Measurements from ENCODE around the gene VWA8. TPM values are rescaled to one million over a fixed set of nuclear protein-coding genes. Genes with fewer than 3 reads are reported as not detected.

VWA8 gene
- total and polyA plus RNA-seq, 2 of the 8 experiments (the other 6 are each of a cell fraction or from before 2014, with no cell fraction given) = 5.9 to 19.6 TPM

- WGBS, 2 experiments (ENCODE audit: extremely low coverage in 1 of 2, insufficient coverage in 1 of 2, insufficient read length in 1 of 2, insufficient replicate concordance in 2 of 2, low coverage in 1 of 2, low lambda C conversion rate in 2 of 2, missing lambda C conversion rate in 1 of 2) = 85% methylated on average over 4 of the region's 4 CpGs; no CpG with 5 or more reads in 1 of the 2 experiments
- H3K18ac ChIP-seq (ENCODE audit: extremely low read depth, low read length) = no peak overlapping the region
- TF ChIP-seq ATF2 (IDR thresholded peaks at IDR 0.05; ENCODE audit: low read length) (no peak), JUN (IDR thresholded peaks at IDR 0.05; ENCODE audit: low read depth, low read length) (no peak), TAF7 (optimal IDR thresholded peaks at IDR 0.05; ENCODE audit: borderline replicate concordance, low read depth, low read length) (no peak), SAP30 (IDR thresholded peaks at IDR 0.05; ENCODE audit: insufficient read depth, insufficient replicate concordance, low read length) (no peak), USF2 (IDR thresholded peaks at IDR 0.05; ENCODE audit: low read length) (no peak), GABPA (IDR thresholded peaks at IDR 0.05; ENCODE audit: borderline replicate concordance, insufficient read depth, low read length) (no peak), EZH2 (IDR thresholded peaks at IDR 0.05; ENCODE audit: low read depth, low read length, severe bottlenecking) (no peak), ZNF274 (IDR thresholded peaks at IDR 0.05; ENCODE audit: borderline replicate concordance, extremely low read depth, low read length) (no peak), PHF8 (conservative IDR thresholded peaks at IDR 0.05; ENCODE audit: low read depth, low read length) (no peak)
Measured at GRCh38 chr13:41639955-41640780, 320.7 kb downstream of the VWA8 start.

More at GRCh38 chr13:41639955-41640780, 320.7 kb downstream of the VWA8 start:
- FAIRE-seq (no peak), DNase-seq (ENCODE audit: low read depth in 1 of 2, low spot score in 2 of 2) (no peak)
- Histone ChIP-seq H3K27ac (ENCODE audit: low read depth, low read length) (no peak overlapping the region), H4K20me1 (replicated peaks in 1 of 2; ENCODE audit: control insufficient read depth in 1 of 2, insufficient read depth in 2 of 2, low read length in 2 of 2) (no peaks in the 10 kb centered on the region), H3K56ac (replicated peaks; ENCODE audit: insufficient read length, low read depth, low read length) (no peak overlapping the region), H3K4me3 (ENCODE audit: extremely low read depth in 1 of 4, insufficient read depth in 2 of 4, low read depth in 3 of 4, low read length in 4 of 4) (no peak overlapping the region), H3K23me2 (ENCODE audit: low read depth, low read length) (no peaks in the 10 kb centered on the region), H3K4ac (replicated peaks; ENCODE audit: insufficient read length, low read depth, low read length) (no peak overlapping the region), H4K91ac (replicated peaks; ENCODE audit: insufficient read length, low read length) (no peak overlapping the region), H2BK5ac (ENCODE audit: low read depth, low read length) (no peak overlapping the region), H2BK20ac (ENCODE audit: low read length) (no peak overlapping the region), H3K9me3 (ENCODE audit: insufficient read depth in 2 of 2, low read depth in 1 of 2, low read length in 1 of 2) (no peaks in the 10 kb centered on the region), H4K8ac (ENCODE audit: extremely low read depth, insufficient read depth, low read length) (no peak overlapping the region), H2BK12ac (ENCODE audit: low read depth, low read length) (no peak overlapping the region), H3K27me3 (replicated peaks in 1 of 4; ENCODE audit: control insufficient read depth in 3 of 4, extremely low read depth in 1 of 4, insufficient read depth in 3 of 4, low read length in 3 of 4) (no peaks in the 10 kb centered on the region), H2AFZ (ENCODE audit: low read length) (no peak overlapping the region), H3K79me2 (ENCODE audit: control insufficient read depth in 1 of 2, insufficient read depth in 2 of 2, low read length in 2 of 2) (no peaks in the 10 kb centered on the region), H3K14ac (ENCODE audit: insufficient read length) (no peak overlapping the region), H3K9ac (replicated peaks in 1 of 4; ENCODE audit: extremely low read depth in 1 of 4, low read depth in 3 of 4, low read length in 3 of 4) (no peak overlapping the region), H2BK15ac (ENCODE audit: low read length) (no peak overlapping the region), H3K4me1 (replicated peaks in 1 of 4; ENCODE audit: control insufficient read depth in 3 of 4, insufficient read depth in 4 of 4, low read length in 3 of 4) (no peaks in the 10 kb centered on the region), H3K36me3 (ENCODE audit: control insufficient read depth in 2 of 4, insufficient read depth in 4 of 4, low read length in 3 of 4) (no peaks in the 10 kb centered on the region), H4K5ac (ENCODE audit: insufficient read length, low read depth, low read length) (no peak overlapping the region), H3K23ac (ENCODE audit: insufficient read length) (no peak overlapping the region), H3K79me1 (ENCODE audit: low read depth, low read length) (no peaks in the 10 kb centered on the region), H2AK5ac (ENCODE audit: low read depth, low read length) (no peak overlapping the region), H2BK120ac (replicated peaks; ENCODE audit: low read depth, low read length) (no peak overlapping the region), H3K4me2 (ENCODE audit: insufficient read depth in 1 of 2, low read depth in 2 of 2, low read length in 2 of 2) (no peak overlapping the region)
- CTCF ChIA-PET (ENCODE audit: partially characterized antibody) = interaction anchor here (0.7 to 1.0 kb wide), 2 partner anchors 13 to 53 kb away, joined by 3 to 6 read pairs; no protein-coding TSS in a partner anchor
- POLR2A ChIA-PET (ENCODE audit: partially characterized antibody) = no interaction called here
